ENCODE data around the gene CCDC136.

The CCDC136 gene

DNA sequence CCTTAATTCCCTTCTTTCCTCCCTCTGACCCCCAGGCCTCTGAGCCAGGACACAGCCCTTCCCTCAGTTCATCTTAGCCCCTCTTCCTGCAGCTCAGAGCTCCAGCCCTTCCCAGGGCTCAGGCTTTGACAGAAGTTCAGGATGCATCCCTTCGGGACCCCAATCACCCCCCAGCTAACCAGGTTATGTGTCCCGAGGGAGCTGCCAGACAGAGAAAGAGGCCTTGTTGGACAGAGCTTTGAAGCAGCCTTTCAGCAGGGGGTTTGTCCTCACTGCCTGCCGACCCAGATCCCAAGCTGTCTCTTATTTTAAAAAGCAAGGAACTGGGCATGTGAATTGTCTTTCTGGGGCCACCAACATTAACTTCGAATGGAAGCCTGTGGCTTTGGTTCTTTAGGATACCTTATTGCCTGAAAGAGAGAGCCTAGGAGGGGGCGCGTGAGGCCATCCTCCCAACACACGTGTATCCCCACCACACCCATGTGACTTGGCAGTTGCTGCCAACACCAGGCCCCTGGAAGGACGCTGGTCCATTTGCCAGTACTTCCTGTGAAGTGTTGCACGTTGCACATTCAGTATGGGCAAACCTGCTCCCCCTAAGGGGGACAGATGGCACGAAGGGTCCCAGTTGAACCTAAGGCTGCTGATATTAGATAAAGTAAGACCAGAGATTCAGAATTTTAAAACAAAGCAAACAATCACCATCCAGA lies 858 bp downstream of the CCDC136 start:
- Mint-ChIP-seq H3K27ac (no peak overlapping the region), H3K36me3 (peaks cover 2% of the 10 kb centered on the region), H3K4me1 (peaks cover 10% of the 10 kb centered on the region), H3K4me3 (peak overlapping the region; percentile 58), H3K9me3 (no peaks in the 10 kb centered on the region), H3K27me3 (no peaks in the 10 kb centered on the region)

DNA sequence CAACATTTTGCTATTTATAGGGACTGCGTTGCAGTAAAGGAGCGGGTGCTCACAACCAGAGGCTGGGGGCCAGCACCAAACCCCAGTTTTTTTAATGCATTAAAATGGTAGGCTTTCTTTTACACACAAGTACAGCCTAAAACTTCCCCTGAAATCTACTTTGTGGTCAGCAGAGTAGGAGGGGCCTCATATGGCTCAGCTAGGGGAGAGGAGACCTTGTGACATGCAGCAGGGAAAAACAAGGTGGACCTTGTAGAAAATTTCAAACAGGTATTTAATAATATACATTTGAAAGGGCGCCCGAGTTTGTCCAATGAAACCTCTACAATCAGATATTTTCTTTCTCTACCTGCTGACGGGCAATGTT lies 1.4 kb downstream of the CCDC136 start:
- H3K27ac Mint-ChIP-seq = no peak overlapping the region
- H3K9me3 Mint-ChIP-seq = no peaks in the 10 kb centered on the region
- H3K36me3 Mint-ChIP-seq = peaks cover 2% of the 10 kb centered on the region
- H3K4me1 Mint-ChIP-seq = peaks cover 10% of the 10 kb centered on the region
- no peaks in the 10 kb centered on the region for H3K27me3 Mint-ChIP-seq
- no peak overlapping the region for H3K4me3 Mint-ChIP-seq

DNA sequence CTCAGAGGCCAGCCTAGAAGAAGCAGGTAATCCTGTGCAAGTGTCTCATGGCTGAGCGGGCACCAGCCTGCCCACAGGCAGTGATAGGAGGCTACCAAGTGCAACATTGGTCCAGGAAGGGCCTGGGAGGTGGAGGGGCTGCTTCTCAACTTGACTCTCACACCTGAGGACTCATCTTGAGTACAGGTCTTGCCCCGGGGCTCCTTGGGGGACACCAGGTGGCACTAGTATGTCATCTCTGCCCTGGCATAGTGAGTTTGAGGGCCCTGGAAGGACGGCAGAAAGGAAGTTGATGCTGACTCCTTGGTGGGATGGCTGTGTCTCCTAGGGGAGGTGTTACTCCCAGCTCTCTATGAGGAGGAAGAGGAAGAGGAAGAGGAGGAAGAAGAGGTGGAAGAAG lies 2.3 kb downstream of the CCDC136 start:
- H3K4me3 Mint-ChIP-seq = no peak overlapping the region
- H3K27ac Mint-ChIP-seq = no peak overlapping the region
- no peaks in the 10 kb centered on the region for H3K9me3 Mint-ChIP-seq
- no peaks in the 10 kb centered on the region for H3K27me3 Mint-ChIP-seq
- peaks cover 2% of the 10 kb centered on the region for H3K36me3 Mint-ChIP-seq
- peaks cover 10% of the 10 kb centered on the region for H3K4me1 Mint-ChIP-seq

DNA sequence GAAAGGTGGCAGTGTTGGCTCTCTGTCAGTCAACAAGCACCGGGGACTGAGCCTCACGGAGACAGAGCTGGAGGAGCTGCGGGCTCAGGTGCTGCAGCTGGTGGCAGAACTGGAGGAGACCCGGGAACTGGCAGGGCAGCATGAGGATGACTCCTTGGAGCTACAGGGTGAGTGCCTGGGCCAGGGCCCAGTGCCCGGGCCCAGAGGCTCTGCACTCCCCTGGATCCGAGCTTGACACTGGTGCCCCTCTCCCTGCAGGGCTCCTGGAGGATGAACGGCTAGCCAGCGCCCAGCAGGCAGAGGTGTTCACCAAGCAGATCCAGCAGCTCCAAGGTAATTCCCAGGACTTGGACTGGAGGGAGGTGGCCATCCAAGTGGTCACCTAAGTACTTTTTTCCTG lies 2.7 kb downstream of the CCDC136 start:
- Mint-ChIP-seq H3K4me1 (peaks cover 10% of the 10 kb centered on the region), H3K36me3 (peaks cover 2% of the 10 kb centered on the region), H3K9me3 (no peaks in the 10 kb centered on the region), H3K27ac (no peak overlapping the region), H3K27me3 (no peaks in the 10 kb centered on the region), H3K4me3 (no peak overlapping the region)

DNA sequence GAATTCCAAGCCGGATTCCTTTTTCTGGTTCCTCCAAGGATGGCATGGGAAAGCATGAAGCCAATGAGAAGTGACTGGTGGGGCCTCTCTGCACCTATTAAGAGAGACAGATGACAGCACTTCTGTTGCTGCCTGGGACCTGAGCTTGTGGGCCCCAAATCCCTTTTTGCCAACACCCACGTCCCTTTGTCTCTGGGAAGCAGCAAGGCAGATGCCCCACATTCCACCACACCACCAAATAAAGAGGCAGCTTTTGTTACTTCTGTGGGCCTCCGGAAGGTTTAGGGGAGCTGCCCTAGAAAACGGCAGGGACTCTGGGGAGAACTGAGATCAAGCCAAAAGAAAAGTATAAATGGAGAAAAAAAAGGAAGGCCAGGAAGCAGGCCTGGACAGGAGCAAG lies 3.4 kb downstream of the CCDC136 start:
- Mint-ChIP-seq H3K9me3 (no peaks in the 10 kb centered on the region), H3K4me1 (peaks cover 4% of the 10 kb centered on the region), H3K27me3 (no peaks in the 10 kb centered on the region), H3K4me3 (no peak overlapping the region), H3K27ac (no peak overlapping the region), H3K36me3 (peaks cover 2% of the 10 kb centered on the region)

DNA sequence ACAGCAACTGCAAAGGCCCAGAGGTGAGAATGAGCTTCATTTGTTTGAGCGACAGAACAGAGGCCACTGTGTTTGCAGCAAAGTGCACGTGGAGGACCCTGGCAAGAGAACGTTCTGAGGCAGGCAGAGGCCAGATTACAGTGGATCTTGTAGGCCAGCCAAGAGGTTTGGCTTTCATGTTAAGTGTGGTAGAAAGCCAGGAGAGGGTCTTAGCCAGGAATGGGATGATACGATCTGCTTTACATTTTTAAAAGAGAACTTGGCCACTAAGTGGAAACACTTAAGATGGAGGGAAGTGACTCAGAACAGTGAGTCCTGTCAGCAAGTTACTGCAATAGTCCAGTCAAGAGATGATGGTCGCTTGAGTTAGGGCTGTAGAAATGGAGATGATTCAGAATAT lies 4.6 kb downstream of the CCDC136 start:
- Mint-ChIP-seq H3K27me3 (no peaks in the 10 kb centered on the region), H3K27ac (no peak overlapping the region), H3K36me3 (peaks cover 5% of the 10 kb centered on the region), H3K4me3 (no peak overlapping the region), H3K4me1 (no peaks in the 10 kb centered on the region), H3K9me3 (no peaks in the 10 kb centered on the region)

DNA sequence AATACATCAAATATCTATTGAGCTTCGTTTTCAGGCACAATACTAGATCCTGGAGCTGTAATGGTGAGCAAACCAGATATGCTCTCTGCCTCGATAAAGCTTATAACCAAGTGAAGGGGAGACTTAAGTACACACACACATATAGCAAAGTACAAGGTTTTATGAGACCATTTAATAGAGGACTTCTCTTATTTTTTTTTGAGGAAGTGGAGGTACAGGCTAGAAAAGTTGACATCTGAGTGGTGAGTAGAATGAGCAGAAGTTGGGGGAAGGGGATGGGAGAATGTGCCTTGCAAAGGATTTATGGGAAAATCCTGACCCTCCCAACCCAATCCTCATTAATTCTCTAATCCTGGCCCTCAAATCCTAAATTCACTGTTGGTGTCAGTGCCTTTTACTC lies 7.7 kb downstream of the CCDC136 start:
- no peaks in the 10 kb centered on the region for H3K9me3 Mint-ChIP-seq
- no peak overlapping the region for H3K27ac Mint-ChIP-seq
- peaks cover 6% of the 10 kb centered on the region for H3K36me3 Mint-ChIP-seq
- no peaks in the 10 kb centered on the region for H3K4me1 Mint-ChIP-seq
- H3K27me3 Mint-ChIP-seq = no peaks in the 10 kb centered on the region
- H3K4me3 Mint-ChIP-seq = no peak overlapping the region

DNA sequence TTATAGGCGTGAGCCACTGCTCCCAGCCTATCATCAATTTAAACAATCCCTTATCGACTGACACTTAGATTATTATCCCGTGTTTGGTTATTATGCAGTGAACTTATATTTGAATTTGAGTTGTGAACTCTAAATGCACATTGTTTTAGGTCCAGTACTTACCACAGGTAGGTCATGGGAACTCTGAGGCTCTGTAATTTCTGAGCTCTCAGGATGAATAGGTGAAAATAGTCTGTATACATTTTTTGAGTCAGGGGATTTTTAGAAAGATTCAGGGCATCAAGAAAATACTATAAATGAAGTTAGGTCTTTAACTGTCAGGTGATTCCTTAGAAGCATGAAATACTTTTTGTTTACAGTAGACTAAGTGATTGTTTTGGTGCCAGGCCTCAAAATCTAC lies 8.8 kb downstream of the CCDC136 start:
- no peaks in the 10 kb centered on the region for H3K27me3 Mint-ChIP-seq
- no peaks in the 10 kb centered on the region for H3K4me1 Mint-ChIP-seq
- H3K9me3 Mint-ChIP-seq = no peaks in the 10 kb centered on the region
- no peak overlapping the region for H3K4me3 Mint-ChIP-seq
- peaks cover 6% of the 10 kb centered on the region for H3K36me3 Mint-ChIP-seq
- H3K27ac Mint-ChIP-seq = no peak overlapping the region

DNA sequence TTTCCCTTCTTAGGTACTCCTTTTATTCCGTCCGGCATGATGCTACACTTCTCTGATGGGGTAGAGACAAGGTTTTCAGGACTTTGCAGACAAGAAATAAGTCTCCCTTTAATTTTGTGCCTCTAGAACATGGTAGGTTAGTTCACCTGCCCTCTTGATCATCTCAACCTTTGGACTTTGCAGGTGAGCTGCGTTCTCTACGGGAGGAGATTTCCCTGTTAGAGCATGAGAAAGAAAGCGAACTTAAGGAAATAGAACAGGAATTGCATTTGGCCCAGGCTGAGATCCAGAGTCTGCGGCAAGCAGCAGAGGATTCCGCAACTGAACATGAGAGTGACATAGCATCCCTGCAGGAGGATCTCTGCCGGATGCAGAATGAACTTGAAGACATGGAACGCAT lies 9.2 kb downstream of the CCDC136 start:
- Mint-ChIP-seq H3K4me3 (no peak overlapping the region), H3K4me1 (no peaks in the 10 kb centered on the region), H3K9me3 (no peaks in the 10 kb centered on the region), H3K36me3 (peaks cover 6% of the 10 kb centered on the region), H3K27ac (no peak overlapping the region), H3K27me3 (no peaks in the 10 kb centered on the region)

DNA sequence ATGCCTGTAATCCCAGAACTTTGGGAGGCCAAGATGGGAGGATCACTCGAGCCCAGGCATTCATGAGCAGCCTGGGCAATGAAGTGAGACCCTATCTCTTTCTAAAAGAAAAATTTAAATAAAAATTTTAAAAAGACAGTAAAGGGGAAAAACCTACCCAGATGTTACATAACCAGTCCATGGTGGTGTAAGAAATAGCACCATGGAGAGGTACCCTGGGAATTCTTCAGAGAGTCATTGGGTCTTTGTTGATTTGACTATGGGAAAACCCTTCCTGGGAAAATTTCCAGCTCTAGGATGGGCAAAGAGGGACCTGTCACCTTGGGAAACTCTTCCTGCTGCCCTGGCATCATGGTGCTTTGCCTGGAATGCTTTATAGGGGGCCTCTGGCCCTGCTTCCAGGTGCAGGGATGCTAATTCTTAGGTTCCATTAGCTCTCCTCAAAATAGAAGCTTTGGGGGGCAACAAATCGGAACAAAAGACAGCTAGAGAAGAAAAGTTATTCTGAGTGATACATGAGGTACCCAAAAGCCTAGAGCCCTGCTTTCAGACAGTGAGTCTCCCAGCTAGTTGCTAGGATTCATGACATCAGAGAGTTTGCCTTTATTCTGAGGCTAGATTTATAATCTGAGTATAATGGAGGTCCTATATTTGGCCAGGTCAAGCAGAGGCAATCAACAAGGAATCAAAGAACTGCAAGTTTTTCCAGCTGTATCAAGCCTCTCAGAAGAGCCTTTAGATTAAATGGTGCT lies 10.1 kb downstream of the CCDC136 start:
- H3K4me3 Mint-ChIP-seq = no peak overlapping the region
- H3K27me3 Mint-ChIP-seq = no peaks in the 10 kb centered on the region
- H3K9me3 Mint-ChIP-seq = no peaks in the 10 kb centered on the region
- no peaks in the 10 kb centered on the region for H3K4me1 Mint-ChIP-seq
- H3K36me3 Mint-ChIP-seq = peaks cover 6% of the 10 kb centered on the region
- H3K27ac Mint-ChIP-seq = no peak overlapping the region

DNA sequence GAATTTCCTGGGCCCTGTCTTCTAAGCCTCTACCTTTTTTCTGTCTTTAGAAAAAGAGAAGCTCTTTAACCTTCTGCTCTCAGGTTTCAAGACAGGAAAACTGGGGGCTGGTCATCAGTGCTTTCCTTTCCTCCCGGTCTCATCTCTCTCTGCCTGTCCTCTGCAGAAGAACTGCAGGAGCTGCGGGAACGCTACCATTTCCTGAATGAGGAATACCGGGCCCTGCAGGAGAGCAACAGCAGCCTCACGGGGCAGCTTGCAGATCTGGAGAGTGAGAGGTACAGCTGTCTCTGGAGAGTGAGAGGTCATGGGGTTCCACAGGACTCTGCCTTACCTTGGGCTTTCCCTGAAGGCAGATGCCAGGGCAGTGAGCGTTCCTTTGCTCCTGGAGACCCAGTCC lies 12.7 kb downstream of the CCDC136 start:
- H3K27me3 Mint-ChIP-seq = no peaks in the 10 kb centered on the region
- H3K4me1 Mint-ChIP-seq = no peaks in the 10 kb centered on the region

DNA sequence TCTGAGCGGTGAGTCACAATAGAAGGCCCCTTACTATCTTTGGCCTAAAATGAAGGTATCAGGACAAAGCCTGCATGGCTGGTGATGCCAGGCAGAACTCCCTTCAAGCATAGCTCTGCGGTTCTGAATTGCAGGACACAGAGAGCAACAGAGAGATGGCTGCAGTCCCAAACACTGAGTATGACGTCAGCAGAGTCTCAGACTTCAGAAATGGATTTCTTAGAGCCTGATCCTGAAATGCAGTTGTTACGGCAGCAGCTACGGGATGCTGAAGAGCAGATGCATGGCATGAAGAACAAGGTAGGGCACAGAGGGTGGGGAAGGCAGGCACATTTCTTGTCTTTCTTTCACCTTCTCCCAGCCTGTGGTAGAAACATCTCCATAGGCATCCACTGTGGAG lies 13.5 kb downstream of the CCDC136 start:
- H3K27me3 Mint-ChIP-seq = no peaks in the 10 kb centered on the region
- H3K4me3 Mint-ChIP-seq = no peak overlapping the region
- peaks cover 4% of the 10 kb centered on the region for H3K36me3 Mint-ChIP-seq
- H3K4me1 Mint-ChIP-seq = no peaks in the 10 kb centered on the region
- no peaks in the 10 kb centered on the region for H3K9me3 Mint-ChIP-seq
- no peak overlapping the region for H3K27ac Mint-ChIP-seq

More for the DNA sequence above, 12.7 kb downstream of the CCDC136 start:
- Mint-ChIP-seq H3K36me3 (peaks cover 4% of the 10 kb centered on the region), H3K4me3 (no peak overlapping the region), H3K9me3 (no peaks in the 10 kb centered on the region), H3K27ac (no peak overlapping the region)

DNA sequence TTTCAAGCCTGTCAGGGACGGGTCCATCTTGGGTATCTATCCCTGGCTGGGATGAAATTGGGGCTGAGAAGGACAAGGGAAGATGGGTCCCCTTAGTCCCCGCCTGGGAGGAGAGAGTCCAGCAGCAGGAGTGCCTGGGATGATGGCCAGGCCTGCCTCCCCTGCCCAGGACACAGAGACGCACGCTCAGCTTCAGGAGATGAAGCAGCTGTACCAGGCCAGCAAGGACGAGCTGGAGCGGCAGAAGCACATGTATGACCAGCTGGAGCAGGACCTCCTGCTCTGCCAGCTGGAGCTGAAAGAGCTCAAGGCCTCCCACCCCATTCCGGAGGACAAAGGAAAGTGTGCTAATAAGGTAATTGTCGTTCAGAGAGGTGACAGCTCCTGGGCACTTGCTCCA lies 15.4 kb downstream of the CCDC136 start:
- H3K4me3 Mint-ChIP-seq = no peak overlapping the region
- no peaks in the 10 kb centered on the region for H3K9me3 Mint-ChIP-seq
- H3K36me3 Mint-ChIP-seq = no peaks in the 10 kb centered on the region
- H3K4me1 Mint-ChIP-seq = no peaks in the 10 kb centered on the region
- H3K27me3 Mint-ChIP-seq = no peaks in the 10 kb centered on the region
- H3K27ac Mint-ChIP-seq = no peak overlapping the region

DNA sequence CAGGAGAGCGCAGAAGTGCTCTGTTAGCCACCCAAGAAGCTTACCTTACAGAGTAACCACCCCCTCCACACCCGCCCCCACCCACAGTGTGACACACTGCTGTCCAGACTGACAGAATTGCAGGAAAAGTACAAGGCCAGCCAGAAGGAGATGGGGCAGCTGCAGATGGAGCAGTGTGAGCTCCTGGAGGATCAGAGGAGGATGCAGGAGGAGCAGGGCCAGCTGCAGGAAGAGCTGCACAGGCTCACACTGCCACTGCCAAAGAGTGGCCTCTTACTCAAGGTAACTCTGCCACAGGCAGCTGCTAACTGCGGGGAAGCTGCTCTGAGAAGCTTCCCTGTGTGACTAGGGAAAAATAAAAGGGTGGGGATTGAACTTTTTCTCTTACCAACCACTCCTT lies 17.6 kb downstream of the CCDC136 start:
- H3K27me3 Mint-ChIP-seq = no peaks in the 10 kb centered on the region
- no peak overlapping the region for H3K4me3 Mint-ChIP-seq
- H3K36me3 Mint-ChIP-seq = no peaks in the 10 kb centered on the region
- no peaks in the 10 kb centered on the region for H3K4me1 Mint-ChIP-seq
- H3K9me3 Mint-ChIP-seq = no peaks in the 10 kb centered on the region
- H3K27ac Mint-ChIP-seq = no peak overlapping the region

DNA sequence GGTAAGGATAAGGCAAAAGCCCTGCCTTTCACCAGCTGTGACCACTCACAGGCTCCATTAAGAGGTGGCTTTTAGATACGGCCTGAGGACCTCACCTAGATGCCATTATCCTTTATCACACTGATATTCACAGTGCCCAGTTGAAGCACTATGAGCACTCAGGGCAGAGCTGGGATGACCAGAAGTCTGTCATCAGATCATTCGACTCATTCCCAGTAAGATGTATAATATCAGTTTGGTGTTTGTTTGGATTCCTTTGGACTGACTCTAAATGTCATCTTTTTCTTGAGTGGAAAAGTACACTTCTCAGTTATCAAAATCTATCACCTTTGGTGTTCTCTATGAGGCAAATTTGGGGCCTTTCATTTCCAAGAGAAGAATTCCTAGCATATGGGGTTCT lies 18.7 kb downstream of the CCDC136 start:
- H3K36me3 Mint-ChIP-seq = no peaks in the 10 kb centered on the region
- no peaks in the 10 kb centered on the region for H3K9me3 Mint-ChIP-seq
- H3K4me1 Mint-ChIP-seq = no peaks in the 10 kb centered on the region
- H3K27me3 Mint-ChIP-seq = no peaks in the 10 kb centered on the region
- H3K27ac Mint-ChIP-seq = no peak overlapping the region
- H3K4me3 Mint-ChIP-seq = no peak overlapping the region

DNA sequence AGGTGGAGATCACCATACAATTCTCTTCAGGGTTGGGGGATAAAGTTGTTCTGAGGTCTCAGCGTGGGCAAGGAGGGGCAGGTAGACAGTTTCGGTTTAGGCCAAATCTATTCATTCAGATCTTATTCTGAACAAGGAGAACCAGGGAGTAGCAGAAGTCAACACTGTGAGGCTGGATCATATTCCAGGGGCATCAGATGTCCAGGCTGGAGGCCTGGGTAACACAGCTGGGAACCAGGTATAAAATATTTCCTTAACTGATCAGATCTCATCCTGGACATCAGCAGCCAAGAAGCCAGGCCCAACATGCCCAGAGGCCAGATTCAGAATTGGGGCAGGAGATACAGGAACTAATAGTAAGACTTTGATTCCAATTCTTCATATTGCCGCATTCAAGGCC lies 19.2 kb downstream of the CCDC136 start:
- no peaks in the 10 kb centered on the region for H3K27me3 Mint-ChIP-seq
- no peaks in the 10 kb centered on the region for H3K9me3 Mint-ChIP-seq
- H3K4me1 Mint-ChIP-seq = no peaks in the 10 kb centered on the region
- H3K36me3 Mint-ChIP-seq = no peaks in the 10 kb centered on the region
- no peak overlapping the region for H3K27ac Mint-ChIP-seq
- H3K4me3 Mint-ChIP-seq = no peak overlapping the region

Data from activated naive CD4-positive, alpha-beta T cell treated with anti-CD3 and anti-CD28 coated beads, Interleukin-2, amount 50 U/mL, for 24 hours (primary cell).